ENCODE results near the gene MALAT1.

GRCh38 chr11:65473278-65473860, 25.5 kb upstream of the MALAT1 start:
- no peak for TF ChIP-seq CTCF (IDR thresholded peaks at IDR 0.05; ENCODE audit: low read length)
- no peak for TF ChIP-seq EZH2 (IDR thresholded peaks at IDR 0.05; ENCODE audit: borderline replicate concordance, low read length)
